ENCODE results near the gene RAD51B. TPM values are rescaled to one million over a fixed set of nuclear protein-coding genes. Genes with fewer than 3 reads are reported as not detected.

The RAD51B gene
- total RNA-seq, 4 donors from 2014 or later, result 5.0 to 31.8 (median 20.6) TPM

DNA sequence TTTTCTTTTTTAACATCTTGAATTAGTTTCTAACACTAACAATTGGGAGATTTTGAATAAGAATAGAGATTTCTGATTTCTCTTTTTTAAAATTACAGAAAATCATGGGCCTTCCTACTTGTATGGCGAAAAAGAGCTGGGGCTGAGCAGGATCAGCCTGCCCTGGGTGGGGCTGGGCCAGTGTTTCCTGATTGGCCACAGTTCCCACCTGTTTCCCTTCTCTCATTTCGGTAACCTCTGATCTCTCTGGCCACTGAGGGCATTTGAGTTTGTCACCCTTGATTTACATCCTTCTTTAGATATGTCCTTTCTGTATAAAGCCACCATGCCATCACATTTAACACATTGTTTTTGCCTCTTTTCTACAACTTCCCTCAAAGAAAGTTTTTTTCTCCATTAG, 719.1 kb downstream of the RAD51B start:
- intact Hi-C loops (cut with DNase I; ENCODE audit: low total_unique reads), result no loop called here
- no peak for DNase-seq
- H3K27ac ChIP-seq, result no peak overlapping the region
- H3K36me3 ChIP-seq, result no peaks in the 10 kb centered on the region
- H3K27me3 ChIP-seq, result no peaks in the 10 kb centered on the region
- no peaks in the 10 kb centered on the region for H3K9me3 ChIP-seq
- no peak for TF ChIP-seq CTCF (IDR thresholded peaks at IDR 0.05)
- no peak for TF ChIP-seq POLR2AphosphoS5 (IDR thresholded peaks at IDR 0.05)
- TF ChIP-seq POLR2A (IDR thresholded peaks at IDR 0.05), result no peak
- no peak for TF ChIP-seq EP300 (IDR thresholded peaks at IDR 0.05; ENCODE audit: low read depth)
- H3K4me3 ChIP-seq, result no peak overlapping the region
- in situ Hi-C loops (cut with MboI; ENCODE audit: low pct_ligation_motif_present in 1 of 4, low pct_unique_long_range_greater_than_20kb in 1 of 4, low sequenced_read_pairs in 3 of 4), result loop anchor here in 2 of 4 donors (25.0 kb wide), 1 partner anchor 601 kb away; no protein-coding TSS in a partner anchor
- H3K4me1 ChIP-seq, result peaks cover 0 to 12% (median 1%) of the 10 kb centered on the region in 4 donors
- WGBS, 2 donors (ENCODE audit: low coverage in 1 of 2), result 71 to 88% methylated on average over 2 of the region's 2 CpGs

- Histone ChIP-seq H3K9me3 (no peaks in the 10 kb centered on the region), H3K27ac (peak overlapping the region in 2 of 4 donors; percentile 14 to 39)
- in situ Hi-C loops (cut with MboI; ENCODE audit: low pct_ligation_motif_present in 1 of 4, low pct_unique_long_range_greater_than_20kb in 1 of 4, low sequenced_read_pairs in 3 of 4), result loop anchor here in 2 of 4 donors (25.0 kb wide), 1 partner anchor 602 kb away; no protein-coding TSS in a partner anchor
Observed at GRCh38 chr14:68539241-68539737, 719.7 kb downstream of the RAD51B start.

DNA sequence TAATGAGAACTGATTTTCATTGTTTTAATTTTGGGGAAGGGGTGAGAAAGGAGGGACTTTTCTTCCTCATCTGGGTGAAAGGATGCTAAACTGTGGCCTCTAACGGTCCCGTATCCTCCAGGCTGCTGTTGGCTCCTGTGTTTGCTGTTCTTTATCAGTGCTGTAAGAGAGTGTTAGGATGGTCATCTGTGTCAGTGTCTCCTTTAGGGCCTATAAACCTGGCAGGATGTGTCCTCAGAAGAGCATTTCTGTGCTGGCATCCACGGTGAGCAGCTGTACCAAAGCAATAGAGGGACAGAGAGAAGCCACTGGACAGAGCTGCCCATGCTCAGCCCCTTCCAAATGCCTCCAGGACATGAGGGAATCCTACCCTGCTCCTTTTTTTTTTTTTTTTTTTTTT, 720.2 kb downstream of the RAD51B start:
- H3K27me3 ChIP-seq, result no peaks in the 10 kb centered on the region
- no peak overlapping the region for H3K4me3 ChIP-seq
- WGBS, 2 donors (ENCODE audit: low coverage in 1 of 2), result 90 to 93% methylated on average over 3 of the region's 3 CpGs
- TF ChIP-seq CTCF (IDR thresholded peaks at IDR 0.05), result no peak
- no peak for TF ChIP-seq POLR2A (IDR thresholded peaks at IDR 0.05)
- no peak for TF ChIP-seq EP300 (IDR thresholded peaks at IDR 0.05; ENCODE audit: low read depth)
- no peak for TF ChIP-seq POLR2AphosphoS5 (IDR thresholded peaks at IDR 0.05)
- H3K4me1 ChIP-seq, result peaks cover 0 to 19% (median 2%) of the 10 kb centered on the region in 4 donors
- H3K27ac ChIP-seq, result peak overlapping the region in 2 of 4 donors; percentile 14 to 39
- no peaks in the 10 kb centered on the region for H3K36me3 ChIP-seq
- intact Hi-C loops (cut with DNase I; ENCODE audit: low total_unique reads) (loop anchor here (10.0 kb wide), 2 partner anchors 115 to 295 kb away; no protein-coding TSS in a partner anchor), in situ Hi-C loops (cut with MboI; ENCODE audit: low pct_ligation_motif_present in 1 of 4, low pct_unique_long_range_greater_than_20kb in 1 of 4, low sequenced_read_pairs in 3 of 4) (loop anchor here in 2 of 4 donors (25.0 kb wide), 1 partner anchor 602 kb away; no protein-coding TSS in a partner anchor)
- DNase-seq, result no peak
- no peaks in the 10 kb centered on the region for H3K9me3 ChIP-seq

More at GRCh38 chr14:68539241-68539737, 719.7 kb downstream of the RAD51B start:
- intact Hi-C loops (cut with DNase I; ENCODE audit: low total_unique reads), result no loop called here
- TF ChIP-seq CTCF (IDR thresholded peaks at IDR 0.05) (no peak), EP300 (IDR thresholded peaks at IDR 0.05; ENCODE audit: low read depth) (no peak), POLR2A (IDR thresholded peaks at IDR 0.05) (no peak), POLR2AphosphoS5 (IDR thresholded peaks at IDR 0.05) (no peak)
- H3K27me3 ChIP-seq, result no peaks in the 10 kb centered on the region
- WGBS, 2 donors (ENCODE audit: low coverage in 1 of 2), result 86% methylated on average over 6 of the region's 6 CpGs; no CpG with 5 or more reads in 1 of the 2 donors
- H3K4me3 ChIP-seq, result no peak overlapping the region
- peaks cover 0 to 15% (median 1%) of the 10 kb centered on the region in 4 donors for H3K4me1 ChIP-seq
- DNase-seq, result no peak
- H3K36me3 ChIP-seq, result no peaks in the 10 kb centered on the region

DNA sequence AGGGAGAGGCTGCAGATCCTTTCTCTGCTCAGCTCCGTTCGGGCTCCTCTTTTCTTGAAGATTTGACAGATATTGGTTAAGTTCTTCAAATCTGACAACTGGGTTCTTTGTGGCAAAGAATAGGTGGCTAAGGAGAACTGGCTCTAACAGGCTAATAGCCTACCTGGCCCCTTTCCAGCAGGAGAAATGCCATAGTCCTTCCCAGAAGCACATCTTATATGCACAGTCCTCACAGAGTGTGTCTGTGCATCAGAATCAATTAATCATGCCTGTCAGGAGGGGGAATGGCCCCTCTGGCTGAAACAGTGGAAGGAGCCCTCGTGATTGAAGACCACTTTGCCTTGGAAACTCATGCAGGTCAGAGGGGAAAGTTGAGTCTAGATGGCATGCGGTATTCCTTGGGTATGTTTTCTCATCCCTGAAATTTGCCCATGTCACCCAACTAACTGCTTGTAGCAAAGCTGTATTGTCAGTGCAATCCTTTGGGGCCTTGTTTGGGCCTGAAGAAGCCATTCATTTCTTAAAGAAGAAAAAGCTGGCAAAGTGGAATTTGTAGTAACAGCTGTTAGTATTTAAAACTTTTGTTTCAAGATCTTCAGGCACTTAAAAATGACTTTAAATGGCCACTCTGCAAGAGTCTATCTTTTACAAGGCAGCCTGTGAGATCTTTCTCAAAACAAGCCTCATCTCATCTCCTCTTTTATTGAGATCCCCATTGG, 721.8 kb downstream of the RAD51B start:
- intact Hi-C loops (cut with DNase I; ENCODE audit: low total_unique reads), result loop anchor here (10.0 kb wide), 2 partner anchors 113 to 297 kb away; no protein-coding TSS in a partner anchor
- Histone ChIP-seq H3K9me3 (no peaks in the 10 kb centered on the region), H3K27ac (peak overlapping the region; percentile 21 to 44 (median 39)), H3K36me3 (no peaks in the 10 kb centered on the region), H3K4me3 (no peak overlapping the region), H3K27me3 (no peaks in the 10 kb centered on the region), H3K4me1 (peaks cover 0 to 26% (median 4%) of the 10 kb centered on the region in 4 donors)
- TF ChIP-seq POLR2AphosphoS5 (IDR thresholded peaks at IDR 0.05), result no peak
- TF ChIP-seq POLR2A (IDR thresholded peaks at IDR 0.05), result no peak
- no peak for TF ChIP-seq CTCF (IDR thresholded peaks at IDR 0.05)
- no peak for TF ChIP-seq EP300 (IDR thresholded peaks at IDR 0.05; ENCODE audit: low read depth)
- in situ Hi-C loops (cut with MboI; ENCODE audit: low pct_ligation_motif_present in 1 of 4, low pct_unique_long_range_greater_than_20kb in 1 of 4, low sequenced_read_pairs in 3 of 4), result loop anchor here in 2 of 4 donors (25.0 kb wide), 1 partner anchor 604 kb away; no protein-coding TSS in a partner anchor
- no peak for DNase-seq
- WGBS, 2 donors (ENCODE audit: low coverage in 1 of 2), result 87% methylated on average over 4 of the region's 4 CpGs; no CpG with 5 or more reads in 1 of the 2 donors
